H1 (cell line): ENCODE data around the gene UIMC1. TPM values are rescaled to one million over a fixed set of nuclear protein-coding genes. Genes with fewer than 3 reads are reported as not detected.

Experiments used
- CTCF ChIA-PET: fragments of 300-600 bp; sonication (Branson Sonifier 250); formaldehyde crosslinking; loops from one replicate; lab custom pipeline; 2021; ENCODE audit not compliant: partially characterized antibody; lab: Charles Lee
- POLR2A ChIA-PET: fragments of 300-600 bp; sonication (Branson Sonifier 250); formaldehyde crosslinking; loops from one replicate; lab custom pipeline; 2021; ENCODE audit warnings: inconsistent platforms; ENCODE audit not compliant: partially characterized antibody; lab: Charles Lee
- DNase-seq, 2 experiments: peaks; one replicate each; pipeline versions ENCODE4 v3.0.0 to v3.0.0-alpha.2; 2010 to 2022; ENCODE audit warnings: low spot score in 2 of 2, low read depth in 1 of 2, mixed read lengths in 1 of 2
- FAIRE-seq: peaks from 2 replicates; lab custom pipeline; 2011; peaks lifted over from hg19 to GRCh38; lab: Jason Lieb, UNC
- H2AFZ ChIP-seq: 2 replicates; pipeline ENCODE4 v1.8.1; 2012; ENCODE audit warnings: low read length, inconsistent platforms
- H2AK5ac ChIP-seq: 2 replicates; pipeline ENCODE4 v1.6.1; 2013; ENCODE audit warnings: low read depth, low read length
- H2BK120ac ChIP-seq: replicated peaks from 2 replicates; pipeline ENCODE3; 2013; ENCODE audit warnings: low read depth, low read length, inconsistent platforms
- H2BK12ac ChIP-seq: 2 replicates; pipeline ENCODE4 v1.6.1; 2013; ENCODE audit warnings: low read depth, low read length
- H2BK15ac ChIP-seq: 2 replicates; pipeline ENCODE4 v1.6.1; 2013; ENCODE audit warnings: low read length
- H2BK20ac ChIP-seq: 2 replicates; pipeline ENCODE4 v1.6.1; 2013; ENCODE audit warnings: low read length
- H2BK5ac ChIP-seq: 2 replicates; pipeline ENCODE4 v1.6.1; 2013; ENCODE audit warnings: low read depth, low read length
- H3K14ac ChIP-seq: 2 replicates; pipeline ENCODE4 v1.6.1; 2013; ENCODE audit warnings: inconsistent platforms; ENCODE audit not compliant: insufficient read length
- H3K18ac ChIP-seq: 2 replicates; pipeline ENCODE4 v1.6.1; 2013; ENCODE audit warnings: low read length; ENCODE audit errors: extremely low read depth
- H3K23ac ChIP-seq: 2 replicates; pipeline ENCODE4 v1.6.1; 2013; ENCODE audit warnings: inconsistent platforms; ENCODE audit not compliant: insufficient read length
- H3K23me2 ChIP-seq: 2 replicates; pipeline ENCODE4 v1.6.1; 2013; ENCODE audit warnings: low read depth, low read length
- H3K27ac ChIP-seq: 2 replicates; pipeline ENCODE4 v1.6.1; 2011; ENCODE audit warnings: low read depth, low read length, inconsistent platforms
- H3K27me3 ChIP-seq, 4 experiments: replicated peaks in 1 of 4; 1 replicate in 1 of 4; 2 replicates in 3 of 4; pipeline versions ENCODE4 v1.6.1 to v1.8.1; 2011 to 2013; ENCODE audit warnings: low read length in 3 of 4, mild to moderate bottlenecking in 3 of 4, inconsistent platforms in 2 of 4, mixed read lengths in 2 of 4, moderate library complexity in 1 of 4; ENCODE audit not compliant: control insufficient read depth in 3 of 4, insufficient read depth in 3 of 4; ENCODE audit errors: extremely low read depth in 1 of 4
- H3K36me3 ChIP-seq, 4 experiments: 2 replicates each; pipeline versions ENCODE4 v1.6.1 to v1.8.1; 2011 to 2013; ENCODE audit warnings: mild to moderate bottlenecking in 4 of 4, low read length in 3 of 4, moderate library complexity in 2 of 4, control low read depth in 1 of 4, inconsistent platforms in 1 of 4; ENCODE audit not compliant: insufficient read depth in 4 of 4, control insufficient read depth in 2 of 4
- H3K4ac ChIP-seq: replicated peaks from 2 replicates; pipeline ENCODE3; 2013; ENCODE audit warnings: low read length, low read depth, mixed read lengths, inconsistent platforms; ENCODE audit not compliant: insufficient read length
- H3K4me1 ChIP-seq, 4 experiments: replicated peaks in 1 of 4; 1 replicate in 1 of 4; 2 replicates in 3 of 4; pipeline versions ENCODE4 v1.6.1 to v1.8.1; 2011 to 2013; ENCODE audit warnings: low read length in 3 of 4, inconsistent platforms in 2 of 4, mixed read lengths in 1 of 4; ENCODE audit not compliant: insufficient read depth in 4 of 4, control insufficient read depth in 3 of 4
- H3K4me2 ChIP-seq, 2 experiments: 2 replicates each; pipeline versions ENCODE4 v1.6.1 to v1.8.1; 2011 to 2013; ENCODE audit warnings: low read depth in 2 of 2, low read length in 2 of 2, control low read depth in 1 of 2, inconsistent platforms in 1 of 2, mild to moderate bottlenecking in 1 of 2; ENCODE audit not compliant: insufficient read depth in 1 of 2
- H3K4me3 ChIP-seq, 4 experiments: fragments of 200-600, 300-600 bp in 1 of 4; sonication (generic), shearing (Covaris generic), sonication (Bioruptor Twin) in 1 of 4; 2 replicates each; pipeline versions ENCODE4 v1.5.1 to v1.8.1; 2011 to 2016; ENCODE audit warnings: low read length in 4 of 4, low read depth in 3 of 4, control low read depth in 2 of 4, inconsistent platforms in 2 of 4, mild to moderate bottlenecking in 2 of 4, mixed read lengths in 1 of 4, moderate library complexity in 1 of 4; ENCODE audit not compliant: insufficient read depth in 2 of 4; ENCODE audit errors: extremely low read depth in 1 of 4
- H3K56ac ChIP-seq: replicated peaks from 2 replicates; pipeline ENCODE3; 2013; ENCODE audit warnings: low read depth, mild to moderate bottlenecking, mixed read lengths, low read length, inconsistent platforms; ENCODE audit not compliant: insufficient read length
- H3K79me1 ChIP-seq: 2 replicates; pipeline ENCODE4 v1.6.1; 2013; ENCODE audit warnings: low read depth, low read length, control low read depth
- H3K79me2 ChIP-seq, 2 experiments: 2 replicates each; pipeline versions ENCODE4 v1.6.1 to v1.8.1; 2012 to 2013; ENCODE audit warnings: low read length in 2 of 2, mild to moderate bottlenecking in 2 of 2, inconsistent platforms in 1 of 2; ENCODE audit not compliant: insufficient read depth in 2 of 2, control insufficient read depth in 1 of 2
- H3K9ac ChIP-seq, 4 experiments: replicated peaks in 1 of 4; 1 replicate in 1 of 4; 2 replicates in 3 of 4; pipeline versions ENCODE4 v1.6.1 to v1.8.1; 2011 to 2013; ENCODE audit warnings: low read depth in 3 of 4, low read length in 3 of 4, control low read depth in 2 of 4, mild to moderate bottlenecking in 2 of 4, moderate library complexity in 2 of 4, inconsistent platforms in 1 of 4; ENCODE audit errors: extremely low read depth in 1 of 4
- H3K9me3 ChIP-seq, 2 experiments: 2 replicates each; pipeline versions ENCODE4 v1.6.1 to v1.8.1; 2012 to 2013; ENCODE audit warnings: mild to moderate bottlenecking in 2 of 2, moderate library complexity in 2 of 2, control low read depth in 1 of 2, inconsistent platforms in 1 of 2, low read depth in 1 of 2, low read length in 1 of 2, mixed read lengths in 1 of 2; ENCODE audit not compliant: insufficient read depth in 2 of 2
- H4K20me1 ChIP-seq, 2 experiments: replicated peaks in 1 of 2; 2 replicates each; pipeline versions ENCODE3 to v1.8.1; 2011 to 2013; ENCODE audit warnings: inconsistent platforms in 2 of 2, low read length in 2 of 2, mild to moderate bottlenecking in 1 of 2; ENCODE audit not compliant: insufficient read depth in 2 of 2, control insufficient read depth in 1 of 2
- H4K5ac ChIP-seq: 2 replicates; pipeline ENCODE4 v1.6.1; 2013; ENCODE audit warnings: low read length, low read depth, mixed read lengths, inconsistent platforms; ENCODE audit not compliant: insufficient read length
- H4K8ac ChIP-seq: 2 replicates; pipeline ENCODE4 v1.8.0; 2013; ENCODE audit warnings: mild to moderate bottlenecking, moderate library complexity, low read length, inconsistent platforms; ENCODE audit not compliant: insufficient read depth; ENCODE audit errors: extremely low read depth
- H4K91ac ChIP-seq: replicated peaks from 2 replicates; pipeline ENCODE3; 2013; ENCODE audit warnings: low read length, mixed read lengths, inconsistent platforms; ENCODE audit not compliant: insufficient read length
- BRCA1 ChIP-seq: IDR thresholded peaks from 2 replicates; pipeline ENCODE4 v1.6.1; 2012; ENCODE audit warnings: low read depth, low read length, improper control_type of control experiment
- EZH2 ChIP-seq: fragments of 200-600 bp; sonication (generic); IDR thresholded peaks from 2 replicates; pipeline ENCODE4 v1.7.1; 2012; ENCODE audit warnings: low read depth, mild to moderate bottlenecking, moderate library complexity, low read length, inconsistent platforms; ENCODE audit not compliant: severe bottlenecking
- GABPA ChIP-seq: IDR thresholded peaks from 2 replicates; pipeline ENCODE4 v1.6.1; 2011; ENCODE audit warnings: mild to moderate bottlenecking, low read length, moderate library complexity, borderline replicate concordance; ENCODE audit not compliant: insufficient read depth
- JUND ChIP-seq: IDR thresholded peaks from 2 replicates; pipeline ENCODE4 v1.6.1; 2011; ENCODE audit warnings: mild to moderate bottlenecking, improper control_type of control experiment, low read length
- NANOG ChIP-seq: IDR thresholded peaks from 2 replicates; pipeline ENCODE4 v1.6.1; 2011; ENCODE audit warnings: low read length, low read depth, mild to moderate bottlenecking, inconsistent platforms; ENCODE audit not compliant: insufficient read depth, poor library complexity, severe bottlenecking
- POLR2A ChIP-seq, 2 experiments: IDR thresholded peaks; 1 replicate in 1 of 2; 2 replicates in 1 of 2; pipeline ENCODE4 v1.6.1; 2011; ENCODE audit warnings: low read depth in 2 of 2, low read length in 2 of 2, mild to moderate bottlenecking in 2 of 2; ENCODE audit errors: control extremely low read depth in 1 of 2
- SIX5 ChIP-seq: IDR thresholded peaks from 2 replicates; pipeline ENCODE4 v1.6.1; 2011; ENCODE audit warnings: mild to moderate bottlenecking, low read depth, low read length
- SP1 ChIP-seq: IDR thresholded peaks from 2 replicates; pipeline ENCODE4 v1.6.1; 2011; ENCODE audit warnings: low read depth, low read length
- SP4 ChIP-seq: IDR thresholded peaks from 2 replicates; pipeline ENCODE4 v1.6.1; 2012; ENCODE audit warnings: low read length, inconsistent platforms
- TAF7 ChIP-seq: optimal IDR thresholded peaks from 2 replicates; pipeline ENCODE3; 2011; ENCODE audit warnings: low read depth, mild to moderate bottlenecking, inconsistent platforms, low read length, moderate library complexity, borderline replicate concordance
- TCF12 ChIP-seq: IDR thresholded peaks from 2 replicates; pipeline ENCODE4 v1.6.1; 2011; ENCODE audit warnings: low read depth, mild to moderate bottlenecking, low read length
- YY1 ChIP-seq: IDR thresholded peaks from 2 replicates; pipeline ENCODE4 v1.6.1; 2011; ENCODE audit warnings: low read depth, mild to moderate bottlenecking, low read length
- ZNF274 ChIP-seq: IDR thresholded peaks from 2 replicates; pipeline ENCODE4 v1.7.0; 2012; ENCODE audit warnings: low read length, borderline replicate concordance; ENCODE audit errors: extremely low read depth
- polyA plus RNA-seq, 7 experiments: library from polyadenylated mRNA; depleted of rRNA in 3 of 7; stranded (reverse) in 5 of 7; unstranded in 2 of 7; fragments of >200 nt in 5 of 7; fragments of 200-250 nt in 2 of 7; gene quantifications; 1 replicate in 5 of 7; 2 replicates in 1 of 7; 4 replicates in 1 of 7; pipeline versions ENCODE4 v1.2.1 to v1.2.3, GENCODE V29; 2011 to 2013; ENCODE audit warnings: missing spikeins in 2 of 7, mixed read lengths in 2 of 7
- total RNA-seq: library from RNA; stranded (reverse); fragmentation: NEBNext Ultra II Directional; extraction: Animal tissue kit (Norgen Biotek cat#: 25700); gene quantifications from 2 replicates; pipeline ENCODE4 v1.2.1, GENCODE V29; 2021
- TF ChIP-seq, protein P1 (sequence below), 3 experiments: IDR thresholded peaks; 1 replicate in 2 of 3; 2 replicates in 1 of 3; pipeline versions ENCODE4 v1.5.1 to v1.6.1; 2011; ENCODE audit warnings: low read length in 3 of 3, mild to moderate bottlenecking in 3 of 3, inconsistent platforms in 2 of 3, low read depth in 1 of 3, moderate library complexity in 1 of 3; ENCODE audit not compliant: insufficient read depth in 1 of 3; ENCODE audit errors: control extremely low read depth in 1 of 3

Gene UIMC1
- total and polyA plus RNA-seq, 2 of the 8 experiments (the other 6 are each of a cell fraction or from before 2014, with no cell fraction given), result 12.8 to 43.7 TPM

GRCh38 chr5:176916337-176916736, 90.2 kb downstream of the UIMC1 start:
- H3K27ac ChIP-seq, result no peak overlapping the region
- H3K18ac ChIP-seq, result no peak overlapping the region
- H4K20me1 ChIP-seq, result peaks cover 0 to 3% of the 10 kb centered on the region in 2 experiments
- no peaks in the 10 kb centered on the region for H3K4me1 ChIP-seq
- no peak overlapping the region for H3K56ac ChIP-seq
- no peaks in the 10 kb centered on the region; a peak in 1 of 4 replicates for H3K79me2 ChIP-seq
- no peak overlapping the region for H4K5ac ChIP-seq
- H2BK20ac ChIP-seq, result no peak overlapping the region
- no peaks in the 10 kb centered on the region for H3K9me3 ChIP-seq
- no peaks in the 10 kb centered on the region; the same call in 1 of the 2 replicates for H3K23me2 ChIP-seq
- ChIA-PET CTCF (interaction anchor here (0.6 to 1.4 kb wide), 6 partner anchors 12 to 297 kb away, joined by 3 to 4 read pairs (median 3); no protein-coding TSS in a partner anchor), POLR2A (interaction anchor here (1.1 to 1.7 kb wide), 2 partner anchors 17 to 19 kb away, joined by 3 read pairs; partner anchors contain the start of gene HK3)
- H3K79me1 ChIP-seq, result no peaks in the 10 kb centered on the region
- H3K4me2 ChIP-seq, result no peak overlapping the region
- no peak overlapping the region for H3K23ac ChIP-seq
- H3K4me3 ChIP-seq, result no peak overlapping the region
- no peak overlapping the region for H2AFZ ChIP-seq
- H4K91ac ChIP-seq, result no peak overlapping the region
- H2BK120ac ChIP-seq, result no peak overlapping the region
- H2AK5ac ChIP-seq, result no peak overlapping the region
- H2BK5ac ChIP-seq, result no peak overlapping the region
- no peak overlapping the region for H3K14ac ChIP-seq
- peaks cover 0 to 2% (median 0%) of the 10 kb centered on the region in 4 experiments; a peak in 3 of 8 replicates for H3K36me3 ChIP-seq
- no peak overlapping the region for H2BK12ac ChIP-seq
- FAIRE-seq (no peak), DNase-seq (no peak)
- no peak overlapping the region for H4K8ac ChIP-seq
- H3K9ac ChIP-seq, result no peak overlapping the region
- no peak overlapping the region for H3K4ac ChIP-seq
- H2BK15ac ChIP-seq, result no peak overlapping the region
- no peaks in the 10 kb centered on the region for H3K27me3 ChIP-seq
- no peak for TF ChIP-seq JUND
- TF ChIP-seq TAF7, result no peak
- no peak for TF ChIP-seq ZNF274
- no peak for TF ChIP-seq NANOG
- no peak for TF ChIP-seq YY1
- TF ChIP-seq SIX5, result no peak
- no peak for TF ChIP-seq SP4
- TF ChIP-seq BRCA1, result no peak
- TF ChIP-seq, protein P1, sequence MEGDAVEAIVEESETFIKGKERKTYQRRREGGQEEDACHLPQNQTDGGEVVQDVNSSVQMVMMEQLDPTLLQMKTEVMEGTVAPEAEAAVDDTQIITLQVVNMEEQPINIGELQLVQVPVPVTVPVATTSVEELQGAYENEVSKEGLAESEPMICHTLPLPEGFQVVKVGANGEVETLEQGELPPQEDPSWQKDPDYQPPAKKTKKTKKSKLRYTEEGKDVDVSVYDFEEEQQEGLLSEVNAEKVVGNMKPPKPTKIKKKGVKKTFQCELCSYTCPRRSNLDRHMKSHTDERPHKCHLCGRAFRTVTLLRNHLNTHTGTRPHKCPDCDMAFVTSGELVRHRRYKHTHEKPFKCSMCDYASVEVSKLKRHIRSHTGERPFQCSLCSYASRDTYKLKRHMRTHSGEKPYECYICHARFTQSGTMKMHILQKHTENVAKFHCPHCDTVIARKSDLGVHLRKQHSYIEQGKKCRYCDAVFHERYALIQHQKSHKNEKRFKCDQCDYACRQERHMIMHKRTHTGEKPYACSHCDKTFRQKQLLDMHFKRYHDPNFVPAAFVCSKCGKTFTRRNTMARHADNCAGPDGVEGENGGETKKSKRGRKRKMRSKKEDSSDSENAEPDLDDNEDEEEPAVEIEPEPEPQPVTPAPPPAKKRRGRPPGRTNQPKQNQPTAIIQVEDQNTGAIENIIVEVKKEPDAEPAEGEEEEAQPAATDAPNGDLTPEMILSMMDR (IDR thresholded peaks at IDR 0.05; ENCODE audit: control extremely low read depth in 1 of 3, insufficient read depth in 1 of 3, low read depth in 1 of 3, low read length in 3 of 3), result no peak
- no peak for TF ChIP-seq GABPA
- no peak for TF ChIP-seq SP1
- no peak for TF ChIP-seq TCF12
- TF ChIP-seq POLR2A (IDR thresholded peaks at IDR 0.05; ENCODE audit: control extremely low read depth in 1 of 2, low read depth in 2 of 2, low read length in 2 of 2), result no peak
- no peak for TF ChIP-seq EZH2
